Lower leg skin (tissue), 4 donors: ENCODE measurements around the gene KCNB1. TPM values are rescaled to one million over a fixed set of nuclear protein-coding genes. Genes with fewer than 3 reads are reported as not detected.

Experiments
- DNase-seq, 2 donors: peaks; one replicate each; pipeline ENCODE4 v3.0.0-alpha.2; 2019; ENCODE audit warnings: low spot score in 2 of 2
- H3K4me3 ChIP-seq: fragments of 200-600 bp; sonication (generic); 2 replicates; pipeline ENCODE4 v1.5.1; 2017; ENCODE audit warnings: mild to moderate bottlenecking, low read depth; ENCODE audit not compliant: poor library complexity, severe bottlenecking
- CTCF ChIP-seq, 3 donors: fragments of 450-650 bp; IDR thresholded peaks; one replicate each; pipeline ENCODE4 v1.5.1; 2016; ENCODE audit warnings: antibody characterized with exemption in 3 of 3, mild to moderate bottlenecking in 3 of 3, moderate library complexity in 2 of 3
- POLR2A ChIP-seq, 2 donors: fragments of 450-650 bp; IDR thresholded peaks; one replicate each; pipeline ENCODE4 v1.6.1; 2016 to 2017; ENCODE audit warnings: antibody characterized with exemption in 2 of 2, mild to moderate bottlenecking in 1 of 2, moderate library complexity in 1 of 2
- WGBS, 2 donors: methylation state at CpG; one replicate each; pipeline ENCODE4 v1.1.5; 2018; 5-methylcytosine and 5-hydroxymethylcytosine counted together
- intact Hi-C: fragments of 100-400 bp; cut with DNase I; formaldehyde crosslinking; loops from one replicate; pipeline ENCODE4 v1.15.0; 2023; ENCODE audit warnings: low total_unique reads
- total RNA-seq, 4 donors: library from RNA; depleted of rRNA; stranded (reverse); fragments of >200 nt; gene quantifications; one replicate each; pipeline ENCODE4 v1.1.0, GENCODE V29; 2016

Gene KCNB1
- total RNA-seq = 1 to 10 TPM in 1 of 4 donors, under 1 TPM in 3; 0.30 to 5.2 (median 0.81) TPM

- no peak within 1 kb of the TSS for H3K4me3 ChIP-seq
- intact Hi-C loops = loop anchor here (5.0 kb wide), 1 partner anchor 150 kb away; no protein-coding TSS in a partner anchor
- 2 to 5% methylated on average over 27 to 31 of the region's 34 CpGs for WGBS, 2 donors
- TF ChIP-seq CTCF (IDR thresholded peaks at IDR 0.05) (no peak), POLR2A (IDR thresholded peaks at IDR 0.05) (no peak)
- peak in 1 of 2 donors; percentile 35 for DNase-seq
Observed at GRCh38 chr20:49482621-49483017, at the start of gene KCNB1. Gene KCNB1, minus strand, starts transcription at chr20:49482668. Its CDS starts 188 bp downstream, at chr20:49482480.

GRCh38 chr20:49529470-49529869 is 47.0 kb upstream of the KCNB1 start:
- H3K4me3 ChIP-seq = no peak overlapping the region
- DNase-seq = no peak
- 68 to 80% methylated on average over 5 of the region's 5 CpGs for WGBS, 2 donors
- TF ChIP-seq POLR2A (IDR thresholded peaks at IDR 0.05) (no peak), CTCF (IDR thresholded peaks at IDR 0.05) (no peak)
- intact Hi-C loops = no loop called here

GRCh38 chr20:49526568-49526967 is 44.1 kb upstream of the KCNB1 start:
- no peak overlapping the region for H3K4me3 ChIP-seq
- intact Hi-C loops = no loop called here
- WGBS, 2 donors = 73% methylated on average over 2 of the region's 2 CpGs
- DNase-seq = no peak
- TF ChIP-seq POLR2A (IDR thresholded peaks at IDR 0.05) (no peak), CTCF (IDR thresholded peaks at IDR 0.05) (no peak)

GRCh38 chr20:49526056-49526455 is 43.6 kb upstream of the KCNB1 start:
- WGBS, 2 donors = 86 to 87% methylated on average over 6 of the region's 6 CpGs
- no peak overlapping the region for H3K4me3 ChIP-seq
- no peak for DNase-seq
- intact Hi-C loops = no loop called here
- TF ChIP-seq CTCF (IDR thresholded peaks at IDR 0.05) (no peak), POLR2A (IDR thresholded peaks at IDR 0.05) (no peak)

GRCh38 chr20:49523767-49524360 is 41.4 kb upstream of the KCNB1 start:
- TF ChIP-seq CTCF (IDR thresholded peaks at IDR 0.05) (no peak), POLR2A (IDR thresholded peaks at IDR 0.05) (no peak)
- no peak for DNase-seq
- intact Hi-C loops = no loop called here
- 82 to 84% methylated on average over 8 of the region's 8 CpGs for WGBS, 2 donors
- no peak overlapping the region for H3K4me3 ChIP-seq

GRCh38 chr20:49521356-49521755 is 38.9 kb upstream of the KCNB1 start:
- TF ChIP-seq CTCF (IDR thresholded peaks at IDR 0.05) (no peak), POLR2A (IDR thresholded peaks at IDR 0.05) (no peak)
- no peak for DNase-seq
- intact Hi-C loops = no loop called here
- 58 to 61% methylated on average over 4 of the region's 4 CpGs for WGBS, 2 donors
- no peak overlapping the region for H3K4me3 ChIP-seq
